DND-41 (cell line): ENCODE data around the gene PPME1.

ENCODE experiments used
- ATAC-seq: fragments of 200-7000 bp; cut with Tn5 transposase; 3 replicates; pipeline ENCODE4 v1.9.1; 2021; ENCODE audit warnings: low read depth; ENCODE audit not compliant: insufficient read depth
- DNase-seq: peaks from one replicate; pipeline ENCODE4 v3.0.0-alpha.2; 2020
- H2AFZ ChIP-seq: 2 replicates; pipeline ENCODE4 v1.6.0; 2012; ENCODE audit warnings: low read depth, low read length
- H3K27ac ChIP-seq: 2 replicates; pipeline ENCODE4 v1.5.1; 2012; ENCODE audit warnings: low read length, inconsistent platforms
- H3K27me3 ChIP-seq: fragments of 200-600 bp; sonication (generic); 2 replicates; pipeline ENCODE4 v1.6.0; 2012; ENCODE audit warnings: low read length, mild to moderate bottlenecking, inconsistent platforms; ENCODE audit not compliant: insufficient read depth, poor library complexity
- H3K36me3 ChIP-seq: 2 replicates; pipeline ENCODE4 v1.5.1; 2012; ENCODE audit warnings: low read length, inconsistent platforms; ENCODE audit not compliant: insufficient read depth
- H3K4me1 ChIP-seq: 2 replicates; pipeline ENCODE4 v1.5.1; 2012; ENCODE audit warnings: mild to moderate bottlenecking, low read length; ENCODE audit not compliant: insufficient read depth
- H3K4me2 ChIP-seq: 2 replicates; pipeline ENCODE4 v1.6.0; 2012; ENCODE audit warnings: mild to moderate bottlenecking, moderate library complexity, low read length, inconsistent platforms; ENCODE audit not compliant: insufficient read depth
- H3K4me3 ChIP-seq, 2 experiments: fragments of 200-600 bp in 1 of 2; shearing (Covaris generic) in 1 of 2; 2 replicates each; pipeline ENCODE4 v1.5.1; 2012 to 2016; ENCODE audit warnings: inconsistent platforms in 2 of 2, low read length in 2 of 2, mild to moderate bottlenecking in 2 of 2, low read depth in 1 of 2, moderate library complexity in 1 of 2
- H3K79me2 ChIP-seq: 2 replicates; pipeline ENCODE4 v1.6.0; 2012; ENCODE audit warnings: low read length, inconsistent platforms; ENCODE audit not compliant: insufficient read depth
- H3K9ac ChIP-seq: 2 replicates; pipeline ENCODE4 v1.6.0; 2012; ENCODE audit warnings: low read depth, mild to moderate bottlenecking, inconsistent platforms, low read length, moderate library complexity
- H3K9me3 ChIP-seq: 2 replicates; pipeline ENCODE4 v1.5.1; 2012; ENCODE audit warnings: low read length, moderate library complexity, mild to moderate bottlenecking, inconsistent platforms; ENCODE audit not compliant: insufficient read depth, severe bottlenecking
- H4K20me1 ChIP-seq: 2 replicates; pipeline ENCODE4 v1.6.0; 2012; ENCODE audit warnings: low read length; ENCODE audit not compliant: insufficient read depth
- CTCF ChIP-seq: IDR thresholded peaks from 2 replicates; pipeline ENCODE4 v1.5.1; 2012; ENCODE audit warnings: borderline replicate concordance, low read length, moderate library complexity, mild to moderate bottlenecking; ENCODE audit not compliant: poor library complexity, severe bottlenecking; ENCODE audit errors: extremely low read depth
- EZH2 ChIP-seq: IDR thresholded peaks from 3 replicates; pipeline ENCODE4 v1.6.1; 2012; ENCODE audit warnings: borderline replicate concordance, low read depth, mild to moderate bottlenecking, moderate library complexity, low read length, inconsistent platforms; ENCODE audit not compliant: severe bottlenecking

PPME1 gene

DNA sequence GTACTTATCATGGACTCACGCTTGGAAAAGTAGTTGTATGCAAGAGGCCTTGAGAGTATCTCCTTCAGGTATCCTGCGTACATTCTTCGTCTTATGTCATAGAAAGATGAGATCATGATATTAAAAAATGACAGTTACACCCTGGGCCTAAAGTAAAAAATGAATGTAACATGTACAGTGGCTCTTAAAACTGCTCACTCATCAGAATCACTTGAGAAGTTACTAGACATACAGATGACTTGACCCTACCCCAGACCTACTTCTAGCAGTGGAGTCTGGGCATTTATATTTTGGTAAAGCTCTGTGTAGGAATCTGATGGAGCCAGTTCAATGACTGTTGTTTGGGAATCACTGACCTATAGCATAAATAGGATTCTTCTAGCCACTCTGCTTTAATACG, 54.5 kb downstream of the PPME1 start:
- no peak for DNase-seq

GRCh38 chr11:74226907-74227306, 55.8 kb downstream of the PPME1 start:
- H3K4me1 ChIP-seq = peaks cover 1% of the 10 kb centered on the region
- H3K27ac ChIP-seq = no peak overlapping the region
- no peaks in the 10 kb centered on the region for H3K79me2 ChIP-seq
- H3K4me2 ChIP-seq = no peak overlapping the region
- peaks cover 27% of the 10 kb centered on the region for H3K36me3 ChIP-seq
- no peak for ATAC-seq
- H3K9ac ChIP-seq = no peak overlapping the region
- no peak for DNase-seq
- H3K4me3 ChIP-seq = no peak overlapping the region
- H2AFZ ChIP-seq = no peak overlapping the region
- no peaks in the 10 kb centered on the region for H3K27me3 ChIP-seq
- no peaks in the 10 kb centered on the region for H3K9me3 ChIP-seq
- no peaks in the 10 kb centered on the region for H4K20me1 ChIP-seq
- TF ChIP-seq EZH2 (no peak), CTCF (no peak)

More for the DNA sequence above, 54.5 kb downstream of the PPME1 start:
- no peak overlapping the region for H3K27ac ChIP-seq
- H3K4me2 ChIP-seq = no peak overlapping the region
- ATAC-seq = no peak
- no peaks in the 10 kb centered on the region for H3K4me1 ChIP-seq
- H3K27me3 ChIP-seq = no peaks in the 10 kb centered on the region
- no peak overlapping the region for H2AFZ ChIP-seq
- H3K9me3 ChIP-seq = no peaks in the 10 kb centered on the region
- no peaks in the 10 kb centered on the region for H3K79me2 ChIP-seq
- no peak overlapping the region for H3K9ac ChIP-seq
- no peak for TF ChIP-seq CTCF
- no peak for TF ChIP-seq EZH2
- H3K36me3 ChIP-seq = peaks cover 20% of the 10 kb centered on the region
- H3K4me3 ChIP-seq = no peak overlapping the region
- H4K20me1 ChIP-seq = no peaks in the 10 kb centered on the region

- no peaks in the 10 kb centered on the region for H3K9me3 ChIP-seq
- no peak overlapping the region for H3K4me3 ChIP-seq
- H4K20me1 ChIP-seq = no peaks in the 10 kb centered on the region
- H3K27me3 ChIP-seq = no peaks in the 10 kb centered on the region
- DNase-seq = peak; percentile 43
- peaks cover 49% of the 10 kb centered on the region for H3K36me3 ChIP-seq
- H2AFZ ChIP-seq = no peak overlapping the region
- ATAC-seq = peak; percentile 95
- H3K27ac ChIP-seq = no peak overlapping the region
- no peak overlapping the region for H3K4me2 ChIP-seq
- H3K4me1 ChIP-seq = peaks cover 10% of the 10 kb centered on the region
- TF ChIP-seq EZH2 = no peak
- no peak for TF ChIP-seq CTCF
- H3K79me2 ChIP-seq = no peaks in the 10 kb centered on the region
- H3K9ac ChIP-seq = no peak overlapping the region
Measured at GRCh38 chr11:74232311-74232950, 61.3 kb downstream of the PPME1 start.

DNA sequence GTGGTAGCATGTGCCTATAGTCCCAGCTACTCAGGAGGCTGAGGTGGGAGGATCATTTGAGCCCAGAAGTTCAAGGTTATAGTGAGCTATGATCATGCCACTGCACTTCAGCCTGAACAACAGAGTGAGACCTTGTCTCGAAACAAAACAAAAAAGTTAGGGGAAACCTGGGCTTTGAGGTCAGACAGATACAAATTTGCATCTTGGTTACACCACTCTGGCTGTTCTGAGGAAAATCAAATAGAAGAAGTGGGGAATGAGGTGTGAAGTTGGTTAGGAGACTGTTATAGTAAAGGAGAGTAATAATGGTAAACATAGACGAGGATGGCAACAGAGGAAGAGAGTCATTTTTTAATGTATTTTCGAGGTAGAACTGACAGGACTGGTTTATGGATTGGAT, 62.6 kb downstream of the PPME1 start:
- no peak overlapping the region for H3K4me3 ChIP-seq
- no peaks in the 10 kb centered on the region for H4K20me1 ChIP-seq
- no peak overlapping the region for H3K27ac ChIP-seq
- no peak overlapping the region for H3K4me2 ChIP-seq
- no peak for TF ChIP-seq CTCF
- TF ChIP-seq EZH2 = no peak
- no peaks in the 10 kb centered on the region for H3K9me3 ChIP-seq
- H3K4me1 ChIP-seq = peaks cover 10% of the 10 kb centered on the region
- no peak for ATAC-seq
- no peak overlapping the region for H3K9ac ChIP-seq
- no peaks in the 10 kb centered on the region for H3K27me3 ChIP-seq
- no peak for DNase-seq
- H3K79me2 ChIP-seq = no peaks in the 10 kb centered on the region
- H2AFZ ChIP-seq = no peak overlapping the region
- peaks cover 61% of the 10 kb centered on the region for H3K36me3 ChIP-seq
